T-cell (primary cell): ENCODE data around the gene COL8A1. TPM values are rescaled to one million over a fixed set of nuclear protein-coding genes. Genes with fewer than 3 reads are reported as not detected.
A peak's percentile ranks its signal among the peaks of the same experiment; 100 is the strongest.

Experiments
- ATAC-seq, 4 experiments: fragments of 200-7000 bp in 3 of 4; fragments of 150-1000 bp in 1 of 4; cut with Tn5 transposase; replicated peaks in 1 of 4; 1 replicate in 3 of 4; 2 replicates in 1 of 4; pipeline ENCODE4 v1.10.0; 2021; ENCODE audit warnings: moderate library complexity in 3 of 4, mild to moderate bottlenecking in 2 of 4, moderate number of reproducible peaks in 1 of 4
- CTCF ChIA-PET, 2 donors: fragments of 300-600 bp; sonication (Branson Sonifier 250); formaldehyde crosslinking; loops; one replicate each; lab custom pipeline; 2022; ENCODE audit warnings: antibody characterized with exemption in 2 of 2; lab: Charles Lee
- POLR2A ChIA-PET, 2 donors: fragments of 300-600 bp; sonication (Branson Sonifier 250); formaldehyde crosslinking; loops; one replicate each; lab custom pipeline; 2022; ENCODE audit warnings: antibody characterized with exemption in 2 of 2; lab: Charles Lee
- DNase-seq, 35 experiments: peaks; one replicate each; pipeline versions ENCODE4 v3.0.0 to v3.0.0-alpha.2; 2013 to 2023
- H3K27ac ChIP-seq: one replicate; pipeline ENCODE4 v1.5.1; 2013; ENCODE audit warnings: low read length
- H3K27me3 ChIP-seq, 2 experiments: replicated peaks in 1 of 2; 1 replicate in 1 of 2; 2 replicates in 1 of 2; pipeline versions ENCODE4 v1.6.1 to v1.7.0; 2013; ENCODE audit warnings: low read length in 1 of 2, mixed read lengths in 1 of 2; ENCODE audit not compliant: control insufficient read depth in 2 of 2, insufficient read depth in 2 of 2; ENCODE audit errors: extremely low read depth in 1 of 2
- H3K36me3 ChIP-seq, 2 donors: 1 replicate in 1 of 2; 2 replicates in 1 of 2; pipeline versions ENCODE4 v1.6.1 to v1.7.0; 2013; ENCODE audit warnings: low read length in 1 of 2; ENCODE audit not compliant: control insufficient read depth in 2 of 2, insufficient read depth in 1 of 2; ENCODE audit errors: extremely low read depth in 1 of 2
- H3K4me1 ChIP-seq, 2 experiments: 1 replicate in 1 of 2; 2 replicates in 1 of 2; pipeline versions ENCODE4 v1.6.1 to v1.7.0; 2013; ENCODE audit warnings: low read length in 2 of 2, mixed read lengths in 1 of 2; ENCODE audit not compliant: insufficient read depth in 2 of 2, control insufficient read depth in 1 of 2; ENCODE audit errors: extremely low read depth in 1 of 2
- H3K4me3 ChIP-seq, 2 donors: 1 replicate in 1 of 2; 2 replicates in 1 of 2; pipeline versions ENCODE4 v1.5.1 to v1.7.0; 2013; ENCODE audit warnings: mild to moderate bottlenecking in 2 of 2, low read length in 1 of 2, moderate library complexity in 1 of 2; ENCODE audit not compliant: control insufficient read depth in 1 of 2; ENCODE audit errors: extremely low read depth in 1 of 2
- H3K9me3 ChIP-seq: 2 replicates; pipeline ENCODE4 v1.7.0; 2013
- H3K27ac Mint-ChIP-seq, 2 donors: one replicate each; pipeline ENCODE4 v1.8.0; 2020 to 2021; ENCODE audit warnings: mild to moderate bottlenecking in 2 of 2, mixed read lengths in 2 of 2
- H3K27me3 Mint-ChIP-seq, 2 donors: one replicate each; pipeline ENCODE4 v1.8.0; 2021 to 2022; ENCODE audit warnings: mixed read lengths in 2 of 2
- H3K36me3 Mint-ChIP-seq: one replicate; pipeline ENCODE4 v1.8.0; 2021; ENCODE audit warnings: mixed read lengths
- H3K4me1 Mint-ChIP-seq, 3 donors: one replicate each; pipeline ENCODE4 v1.8.0; 2020 to 2022; ENCODE audit warnings: mixed read lengths in 3 of 3, mild to moderate bottlenecking in 1 of 3
- H3K4me3 Mint-ChIP-seq, 3 donors: one replicate each; pipeline ENCODE4 v1.8.0; 2020 to 2022; ENCODE audit warnings: mild to moderate bottlenecking in 3 of 3, mixed read lengths in 3 of 3, moderate library complexity in 3 of 3
- H3K9me3 Mint-ChIP-seq, 3 donors: one replicate each; pipeline ENCODE4 v1.8.0; 2020 to 2022; ENCODE audit warnings: mixed read lengths in 3 of 3
- WGBS: methylation state at CpG from one replicate; pipeline ENCODE4 v1.1.5; 2013; ENCODE audit warnings: missing lambda C conversion rate; ENCODE audit not compliant: insufficient coverage; 5-methylcytosine and 5-hydroxymethylcytosine counted together
- total RNA-seq, 35 experiments: library from RNA in 6 of 35; stranded (reverse) in 6 of 35; fragments of 120-200 nt in 1 of 35; gene quantifications; one replicate each; pipeline versions ENCODE4 v1.2.1 to v1.2.4 and lab custom pipeline; 2013 to 2026

The COL8A1 gene
- total RNA-seq, 5 donors from 2014 or later (not counting 1 experiment from before 2014, with no cell fraction given): 0.12 to 0.36 (median 0.15) TPM

DNA sequence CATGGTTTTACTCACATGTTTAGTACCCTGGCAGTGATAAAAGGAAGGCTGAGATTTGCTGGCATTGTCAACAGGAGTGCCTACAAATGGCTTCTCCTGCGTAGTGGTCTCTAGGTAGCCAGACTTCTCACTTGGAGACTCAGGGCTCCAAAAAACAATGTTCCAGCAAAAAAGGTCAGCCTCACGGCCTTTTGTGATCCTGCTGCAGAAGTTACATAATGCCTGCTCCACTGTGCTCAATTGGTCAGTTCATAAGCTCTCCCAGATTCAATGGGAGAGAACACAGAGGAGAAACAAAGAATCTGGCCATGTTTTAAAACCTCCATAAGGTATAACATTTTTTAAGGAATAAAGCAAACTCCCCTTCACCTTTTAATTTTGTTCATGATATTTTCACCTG, 103.2 kb downstream of the COL8A1 start:
- POLR2A ChIA-PET: no interaction called here
- H3K9me3 Mint-ChIP-seq: no peaks in the 10 kb centered on the region
- peaks cover 5% of the 10 kb centered on the region in 2 donors for H3K27me3 Mint-ChIP-seq
- Histone ChIP-seq H3K9me3 (no peaks in the 10 kb centered on the region), H3K4me3 (no peak overlapping the region), H3K27me3 (peaks cover 0 to 8% of the 10 kb centered on the region in 2 experiments), H3K36me3 (no peaks in the 10 kb centered on the region), H3K4me1 (no peaks in the 10 kb centered on the region), H3K27ac (no peak overlapping the region)
- 77% methylated on average over 2 of the region's 2 CpGs for WGBS
- no peaks in the 10 kb centered on the region for H3K4me1 Mint-ChIP-seq
- no peak for DNase-seq
- no peak for ATAC-seq
- no peak overlapping the region for H3K4me3 Mint-ChIP-seq
- CTCF ChIA-PET: no interaction called here
- H3K27ac Mint-ChIP-seq: no peak overlapping the region
- H3K36me3 Mint-ChIP-seq: no peaks in the 10 kb centered on the region

DNA sequence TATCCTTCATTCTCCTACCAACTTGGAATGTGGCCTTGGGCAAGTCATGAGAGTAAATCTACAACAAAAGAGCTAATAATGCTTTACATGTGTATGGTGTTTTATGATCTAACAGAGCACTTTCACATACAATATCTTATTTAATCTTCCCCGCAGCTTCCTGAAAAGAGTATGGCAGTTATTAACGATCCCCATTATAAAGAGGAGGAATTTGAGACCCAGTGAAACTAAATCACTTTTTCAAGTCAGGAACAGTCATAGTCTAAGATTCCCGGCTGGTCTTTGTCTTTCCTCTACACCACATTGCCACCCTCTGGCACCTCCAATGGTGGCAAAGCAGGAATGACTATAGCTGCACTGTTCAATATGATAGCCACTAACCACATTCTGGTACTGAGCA, 109.5 kb downstream of the COL8A1 start:
- ChIA-PET POLR2A (no interaction called here), CTCF (interaction anchor here in 1 of 2 donors (1.0 kb wide), 1 partner anchor 10 kb away, joined by 3 read pairs; no protein-coding TSS in a partner anchor)
- H3K4me3 ChIP-seq: no peak overlapping the region
- no peaks in the 10 kb centered on the region for H3K9me3 ChIP-seq
- H3K36me3 Mint-ChIP-seq: no peaks in the 10 kb centered on the region
- H3K27me3 ChIP-seq: peaks cover 0 to 3% of the 10 kb centered on the region in 2 experiments
- ATAC-seq: no peak
- no peak overlapping the region for H3K27ac ChIP-seq
- H3K4me1 Mint-ChIP-seq: no peaks in the 10 kb centered on the region
- H3K36me3 ChIP-seq: no peaks in the 10 kb centered on the region
- no peak overlapping the region for H3K4me3 Mint-ChIP-seq
- no peak for DNase-seq
- H3K27ac Mint-ChIP-seq: no peak overlapping the region
- no peaks in the 10 kb centered on the region for H3K4me1 ChIP-seq
- H3K27me3 Mint-ChIP-seq: peaks cover 0 to 17% of the 10 kb centered on the region in 2 donors
- WGBS: no CpG with 5 or more reads among the region's 3 CpGs
- H3K9me3 Mint-ChIP-seq: no peaks in the 10 kb centered on the region

DNA sequence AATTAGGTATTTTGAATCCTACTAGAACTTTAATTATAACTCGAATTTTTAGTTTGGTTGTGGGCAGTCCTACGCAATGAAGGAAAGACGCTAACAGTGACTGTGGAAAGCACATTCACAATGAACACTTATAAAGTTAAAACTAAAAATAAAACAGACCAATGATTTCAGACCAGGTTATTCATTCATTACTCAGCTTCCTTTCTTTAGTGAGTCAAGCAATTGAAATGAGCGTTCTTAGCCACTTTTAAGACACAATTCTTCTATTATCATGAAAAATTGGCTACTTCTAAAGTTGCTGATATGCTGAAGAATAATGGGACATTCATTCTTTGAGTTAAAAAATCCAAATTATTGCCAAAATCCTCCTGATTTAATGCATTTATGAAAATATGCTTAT, 113.3 kb downstream of the COL8A1 start:
- ChIA-PET CTCF (no interaction called here), POLR2A (no interaction called here)
- no CpG with 5 or more reads among the region's 4 CpGs for WGBS
- Mint-ChIP-seq H3K36me3 (no peaks in the 10 kb centered on the region), H3K27me3 (peaks cover 0 to 20% of the 10 kb centered on the region in 2 donors), H3K27ac (no peak overlapping the region), H3K9me3 (no peaks in the 10 kb centered on the region), H3K4me1 (no peaks in the 10 kb centered on the region), H3K4me3 (no peak overlapping the region)
- H3K4me3 ChIP-seq: no peak overlapping the region
- no peak overlapping the region for H3K27ac ChIP-seq
- H3K4me1 ChIP-seq: no peaks in the 10 kb centered on the region
- DNase-seq: no peak
- no peaks in the 10 kb centered on the region for H3K9me3 ChIP-seq
- ATAC-seq: no peak
- H3K36me3 ChIP-seq: no peaks in the 10 kb centered on the region
- no peaks in the 10 kb centered on the region for H3K27me3 ChIP-seq

DNA sequence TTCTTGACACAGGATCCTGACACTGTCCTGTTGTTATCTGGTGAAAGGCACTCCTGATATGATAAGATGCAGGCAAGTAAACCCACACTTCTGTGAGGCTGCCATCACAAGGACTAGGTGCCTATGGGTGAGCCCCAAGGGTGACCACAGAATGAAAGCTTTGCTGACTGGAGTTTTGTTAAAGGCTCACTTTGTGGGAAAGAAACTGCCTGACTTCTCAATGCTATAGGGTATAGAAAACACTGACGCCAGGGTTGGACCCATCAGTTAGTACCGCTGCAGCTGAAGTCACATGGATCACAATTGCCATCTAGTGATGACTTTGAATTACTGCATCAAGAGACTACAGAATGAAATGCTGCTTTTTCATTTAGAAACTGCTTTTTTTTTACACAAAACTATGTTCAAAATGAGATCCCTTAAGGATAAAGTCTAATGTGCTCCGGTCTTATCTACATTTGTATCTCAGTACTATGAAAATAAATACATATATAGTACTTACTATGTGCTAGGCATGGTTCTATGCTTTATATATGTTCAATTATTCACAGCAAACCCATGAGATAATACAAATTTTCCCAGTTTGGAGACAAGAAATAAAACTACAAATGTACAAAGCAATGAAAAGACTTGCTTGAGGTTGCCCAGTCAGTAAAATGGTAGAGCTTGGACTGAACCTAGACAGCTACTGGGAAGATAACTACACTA, 115.0 kb downstream of the COL8A1 start:
- Histone ChIP-seq H3K4me1 (no peaks in the 10 kb centered on the region), H3K9me3 (no peaks in the 10 kb centered on the region), H3K27ac (no peak overlapping the region), H3K4me3 (no peak overlapping the region), H3K27me3 (no peaks in the 10 kb centered on the region), H3K36me3 (no peaks in the 10 kb centered on the region)
- no peak overlapping the region for H3K27ac Mint-ChIP-seq
- H3K9me3 Mint-ChIP-seq: no peaks in the 10 kb centered on the region
- 7% methylated on average over 2 of the region's 3 CpGs for WGBS
- ATAC-seq (peak; percentile 37 to 55 (median 43)), DNase-seq (peak in 3 of 35 experiments; percentile 1 to 50 (median 4))
- ChIA-PET CTCF (interaction anchor here (0.5 to 2.4 kb wide), 5 partner anchors 11 to 938 kb away, joined by 3 to 6 read pairs (median 6); no protein-coding TSS in a partner anchor), POLR2A (interaction anchor here in 1 of 2 donors (0.6 kb wide), 1 partner anchor 1735 kb away, joined by 3 read pairs; no protein-coding TSS in a partner anchor)
- peaks cover 5 to 21% of the 10 kb centered on the region in 2 donors for H3K27me3 Mint-ChIP-seq
- H3K4me3 Mint-ChIP-seq: no peak overlapping the region
- H3K36me3 Mint-ChIP-seq: no peaks in the 10 kb centered on the region
- H3K4me1 Mint-ChIP-seq: no peaks in the 10 kb centered on the region

DNA sequence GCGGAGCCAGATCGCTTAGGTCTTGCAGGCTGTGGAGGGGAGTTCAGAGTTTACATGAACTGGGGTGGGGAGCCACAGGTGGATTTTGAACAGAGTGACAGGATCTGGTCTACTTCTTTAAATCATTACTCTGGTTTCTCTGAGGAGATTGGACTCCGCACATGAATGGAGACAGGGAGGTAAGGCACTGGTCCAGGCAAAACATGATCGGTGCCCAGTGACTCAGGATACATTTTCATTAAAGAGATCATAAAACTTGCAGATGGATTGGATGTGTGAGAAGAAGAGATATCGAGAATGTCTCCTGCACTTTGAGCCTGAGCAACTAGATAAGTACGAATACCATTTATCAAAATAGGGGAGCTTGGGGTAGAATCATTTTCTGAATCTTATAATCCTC, 117.4 kb downstream of the COL8A1 start:
- no peaks in the 10 kb centered on the region for H3K36me3 ChIP-seq
- CTCF ChIA-PET: no interaction called here
- no peak overlapping the region for H3K4me3 ChIP-seq
- no peaks in the 10 kb centered on the region for H3K9me3 ChIP-seq
- ATAC-seq (no peak), DNase-seq (no peak)
- H3K4me1 ChIP-seq: no peaks in the 10 kb centered on the region
- no peaks in the 10 kb centered on the region for H3K36me3 Mint-ChIP-seq
- WGBS: 100% methylated on average over 2 of the region's 6 CpGs
- H3K27me3 Mint-ChIP-seq: peaks cover 7 to 33% of the 10 kb centered on the region in 2 donors
- H3K4me3 Mint-ChIP-seq: no peak overlapping the region
- H3K4me1 Mint-ChIP-seq: no peaks in the 10 kb centered on the region
- H3K9me3 Mint-ChIP-seq: no peaks in the 10 kb centered on the region
- H3K27ac Mint-ChIP-seq: no peak overlapping the region
- POLR2A ChIA-PET: no interaction called here
- H3K27me3 ChIP-seq: no peaks in the 10 kb centered on the region
- H3K27ac ChIP-seq: no peak overlapping the region

DNA sequence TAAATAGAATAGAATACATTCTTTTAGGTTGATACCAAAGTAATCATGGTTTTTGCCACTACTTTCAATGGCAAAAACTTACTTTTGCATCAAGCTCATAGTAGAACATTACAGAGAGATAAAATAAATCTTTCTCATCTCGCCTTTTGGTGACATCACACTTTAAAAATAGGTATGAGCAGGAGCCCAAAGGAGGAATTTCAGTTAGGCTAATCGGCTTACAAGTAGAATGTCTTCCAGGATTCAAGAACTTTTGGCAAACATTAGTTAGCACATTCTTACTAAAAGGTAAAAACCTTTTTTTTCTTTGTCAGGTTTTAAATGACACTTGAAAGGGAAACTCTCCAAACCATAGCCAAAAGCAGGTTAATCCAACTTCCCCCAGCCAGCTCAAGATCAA, 119.6 kb downstream of the COL8A1 start:
- no peaks in the 10 kb centered on the region for H3K9me3 Mint-ChIP-seq
- POLR2A ChIA-PET: no interaction called here
- no peak overlapping the region for H3K4me3 ChIP-seq

More for the DNA sequence above, 119.6 kb downstream of the COL8A1 start:
- no peaks in the 10 kb centered on the region for H3K4me1 ChIP-seq
- Mint-ChIP-seq H3K27ac (no peak overlapping the region), H3K36me3 (no peaks in the 10 kb centered on the region), H3K27me3 (peaks cover 13 to 34% of the 10 kb centered on the region in 2 donors), H3K4me1 (no peaks in the 10 kb centered on the region), H3K4me3 (no peak overlapping the region)
- no peak overlapping the region for H3K27ac ChIP-seq
- CTCF ChIA-PET: interaction anchor here in 1 of 2 donors (1.4 kb wide), 1 partner anchor 11 kb away, joined by 3 read pairs; no protein-coding TSS in a partner anchor
- ATAC-seq (no peak), DNase-seq (no peak)
- no peaks in the 10 kb centered on the region for H3K36me3 ChIP-seq
- H3K9me3 ChIP-seq: no peaks in the 10 kb centered on the region
- no peaks in the 10 kb centered on the region for H3K27me3 ChIP-seq
- no CpG with 5 or more reads among the region's 2 CpGs for WGBS
